GM10248 (cell line): ENCODE measurements around the gene ALDH1L2.

ENCODE experiments used
- CTCF ChIA-PET: fragments of 300-600 bp; sonication (Branson Sonifier 250); formaldehyde crosslinking; extraction: SDS; loops from one replicate; lab custom pipeline; 2021; ENCODE audit warnings: antibody characterized with exemption; lab: Yijun Ruan, JAX
- POLR2A ChIA-PET: fragments of 350-650 bp; sonication (Branson Sonifier 250); formaldehyde crosslinking; extraction: SDS; loops from one replicate; lab custom pipeline; 2020; ENCODE audit warnings: antibody characterized with exemption; lab: Yijun Ruan, JAX
- DNase-seq: peaks from one replicate; pipeline ENCODE4 v3.0.0; 2012; ENCODE audit errors: extremely low spot score
- CTCF ChIP-seq: IDR thresholded peaks from 2 replicates; pipeline ENCODE4 v1.5.1; 2012; ENCODE audit warnings: mild to moderate bottlenecking, low read depth; ENCODE audit errors: extremely low read depth, missing control alignments, control extremely low read depth

Gene ALDH1L2

GRCh38 chr12:105109465-105110212, 25.4 kb upstream of the ALDH1L2 start:
- CTCF ChIA-PET = interaction anchor here (0.9 to 1.2 kb wide), 2 partner anchors 10 to 728 kb away, joined by 3 to 5 read pairs; no protein-coding TSS in a partner anchor
- DNase-seq = no peak
- POLR2A ChIA-PET = interaction anchor here (0.6 kb wide), 1 partner anchor 429 kb away, joined by 5 read pairs; no protein-coding TSS in a partner anchor
- no peak for TF ChIP-seq CTCF

GRCh38 chr12:105107494-105108371, 23.5 kb upstream of the ALDH1L2 start, which contains the start of gene WASHC4:
Gene WASHC4, plus strand, starts transcription at chr12:105107731. Its CDS starts 70 bp downstream, at chr12:105107801.
- CTCF ChIA-PET = no interaction called here
- TF ChIP-seq CTCF = no peak
- peak; percentile 98 for DNase-seq
- POLR2A ChIA-PET = interaction anchor here (0.6 to 1.1 kb wide), 3 partner anchors 10 to 817 kb away, joined by 3 to 6 read pairs (median 4); no protein-coding TSS in a partner anchor

- CTCF ChIA-PET = no interaction called here
- POLR2A ChIA-PET = interaction anchor here (0.6 kb wide), 2 partner anchors 124 to 817 kb away, joined by 3 to 4 read pairs; no protein-coding TSS in a partner anchor
- TF ChIP-seq CTCF = no peak
- DNase-seq = no peak
Measured at GRCh38 chr12:105107171-105107493, 22.9 kb upstream of the ALDH1L2 start.

GRCh38 chr12:105106621-105107020, 22.4 kb upstream of the ALDH1L2 start:
- CTCF ChIA-PET = no interaction called here
- TF ChIP-seq CTCF = no peak
- POLR2A ChIA-PET = no interaction called here
- DNase-seq = no peak

GRCh38 chr12:105104762-105105161, 20.5 kb upstream of the ALDH1L2 start:
- ChIA-PET CTCF (interaction anchor here (1.2 to 1.5 kb wide), 2 partner anchors 13 to 17 kb away, joined by 3 to 4 read pairs; no protein-coding TSS in a partner anchor), POLR2A (no interaction called here)
- TF ChIP-seq CTCF = no peak
- DNase-seq = no peak

GRCh38 chr12:105102673-105103072, 18.4 kb upstream of the ALDH1L2 start:
- ChIA-PET CTCF (interaction anchor here (1.5 to 1.6 kb wide), 2 partner anchors 11 to 49 kb away, joined by 3 to 7 read pairs; no protein-coding TSS in a partner anchor), POLR2A (no interaction called here)
- no peak for TF ChIP-seq CTCF
- no peak for DNase-seq
